PC-3 (cell line): Measurements from ENCODE around the gene IL7R. TPM values are rescaled to one million over a fixed set of nuclear protein-coding genes. Genes with fewer than 3 reads are reported as not detected.

Experiments used
- ATAC-seq: fragments of 200-7000 bp; cut with Tn5 transposase; 2 replicates; pipeline ENCODE4 v1.9.1; 2020; ENCODE audit warnings: mild to moderate bottlenecking, moderate library complexity
- BruUV-seq: library from RNA; stranded (reverse); fragments of 400-500 nt; replicated peaks from 2 replicates; lab custom pipeline; 2021; lab: Mats Ljungman, UMichigan
- CTCF ChIA-PET: fragments of 300-600 bp; sonication (Branson Sonifier 250); formaldehyde crosslinking; loops from one replicate; lab custom pipeline; 2022; ENCODE audit warnings: antibody characterized with exemption; lab: Charles Lee
- POLR2A ChIA-PET: fragments of 300-600 bp; sonication (Branson Sonifier 250); formaldehyde crosslinking; loops from one replicate; lab custom pipeline; 2022; ENCODE audit warnings: antibody characterized with exemption; ENCODE audit not compliant: unreplicated experiment; lab: Charles Lee
- DNase-seq: peaks from one replicate; pipeline ENCODE4 v3.0.0-alpha.2; 2015
- H2AFZ ChIP-seq: fragments of 300-600 bp; sonication (generic); 2 replicates; pipeline ENCODE4 v1.6.0; 2016; ENCODE audit warnings: antibody characterized with exemption, low read length
- H3F3A ChIP-seq: fragments of 300-600 bp; sonication (generic); one replicate; pipeline ENCODE4 v1.6.0; 2017; ENCODE audit warnings: antibody characterized with exemption, low read length, control low read depth, mild to moderate bottlenecking; ENCODE audit not compliant: unreplicated experiment
- H3K27ac ChIP-seq: fragments of 300-600 bp; sonication (generic); 2 replicates; pipeline ENCODE4 v1.5.1; 2016; ENCODE audit warnings: mild to moderate bottlenecking, low read length
- H3K27me3 ChIP-seq: fragments of 300-600 bp; sonication (generic); 2 replicates; pipeline ENCODE4 v1.6.1; 2016; ENCODE audit warnings: low read length, mixed read lengths
- H3K36me3 ChIP-seq: fragments of 300-600 bp; sonication (generic); 2 replicates; pipeline ENCODE4 v1.6.1; 2016; ENCODE audit warnings: low read depth, mixed run types, low read length, mixed read lengths
- H3K4me1 ChIP-seq: fragments of 300-600 bp; sonication (generic); 2 replicates; pipeline ENCODE4 v1.5.1; 2016; ENCODE audit warnings: low read length; ENCODE audit not compliant: insufficient read depth
- H3K4me2 ChIP-seq: fragments of 300-600 bp; sonication (generic); 2 replicates; pipeline ENCODE4 v1.6.0; 2016; ENCODE audit warnings: low read length
- H3K4me3 ChIP-seq: fragments of 300-600 bp; sonication (generic); 2 replicates; pipeline ENCODE4 v1.5.1; 2016; ENCODE audit warnings: mild to moderate bottlenecking, low read length, mixed read lengths
- H3K79me2 ChIP-seq: fragments of 300-600 bp; sonication (generic); 2 replicates; pipeline ENCODE4 v1.6.1; 2017; ENCODE audit warnings: low read length, mixed read lengths
- H3K9ac ChIP-seq: fragments of 300-600 bp; sonication (generic); 2 replicates; pipeline ENCODE4 v1.6.0; 2016; ENCODE audit warnings: mild to moderate bottlenecking, low read length
- H3K9me2 ChIP-seq: fragments of 300-600 bp; sonication (generic); replicated peaks from 2 replicates; pipeline ENCODE4 v1.6.1; 2016; ENCODE audit warnings: mixed run types, low read length, mixed read lengths
- H3K9me3 ChIP-seq: fragments of 300-600 bp; sonication (generic); 2 replicates; pipeline ENCODE4 v1.6.1; 2016; ENCODE audit warnings: low read length, mixed read lengths
- H4K20me1 ChIP-seq: fragments of 300-600 bp; sonication (generic); 2 replicates; pipeline ENCODE4 v1.6.1; 2016; ENCODE audit warnings: low read length, mixed read lengths
- CTCF ChIP-seq: fragments of 300-600 bp; sonication (generic); conservative IDR thresholded peaks from 2 replicates; pipeline ENCODE4 v1.5.1; 2017; ENCODE audit warnings: antibody characterized with exemption, low read depth, mild to moderate bottlenecking, low read length
- EZH2 ChIP-seq: fragments of 300-600 bp; sonication (generic); IDR thresholded peaks from one replicate; pipeline ENCODE4 v1.6.1; 2017; ENCODE audit warnings: antibody characterized with exemption, mild to moderate bottlenecking, low read length; ENCODE audit not compliant: unreplicated experiment
- EZH2phosphoT487 ChIP-seq: fragments of 300-600 bp; sonication (generic); IDR thresholded peaks from 2 replicates; pipeline ENCODE4 v1.6.1; 2018; ENCODE audit warnings: mild to moderate bottlenecking, antibody characterized with exemption, low read length, borderline replicate concordance
- intact Hi-C: fragments of 100-400 bp; cut with micrococcal nuclease; formaldehyde crosslinking; loops from 2 replicates; pipeline ENCODE4 v1.9.0; 2023
- total RNA-seq: library from RNA; depleted of rRNA; stranded (reverse); fragments of >200 nt; gene quantifications from 2 replicates; pipeline ENCODE4 v1.2.3, GENCODE V29; 2014

The IL7R gene
- total RNA-seq, 1 experiment from 2014 or later, result 7.4 TPM

GRCh38 chr5:35850967-35851680 is 5.6 kb upstream of the IL7R start:
- peaks cover 30% of the 10 kb centered on the region for H3K4me1 ChIP-seq
- peak overlapping the region; percentile 71 for H3K4me2 ChIP-seq
- peak overlapping the region; percentile 58; the same call in 1 of the 2 replicates for H3K4me3 ChIP-seq
- BruUV-seq, result no TSS peak
- no peak for TF ChIP-seq EZH2
- no peak for TF ChIP-seq CTCF
- no peak for TF ChIP-seq EZH2phosphoT487
- no peak overlapping the region for H3K9ac ChIP-seq
- peaks cover 2% of the 10 kb centered on the region; the same call in 1 of the 2 replicates for H3K36me3 ChIP-seq
- peak overlapping the region; percentile 76 for H2AFZ ChIP-seq
- H3K27me3 ChIP-seq, result no peaks in the 10 kb centered on the region
- ATAC-seq, result peak; percentile 48
- POLR2A ChIA-PET, result interaction anchor here (0.6 to 0.7 kb wide), 2 partner anchors 110 to 1818 kb away, joined by 3 read pairs; no protein-coding TSS in a partner anchor
- H3F3A ChIP-seq, result peaks cover 7% of the 10 kb centered on the region
- peaks cover 12% of the 10 kb centered on the region for H3K9me3 ChIP-seq
- no peak overlapping the region for H3K27ac ChIP-seq
- CTCF ChIA-PET, result no interaction called here
- H4K20me1 ChIP-seq, result no peaks in the 10 kb centered on the region
- no peaks in the 10 kb centered on the region for H3K79me2 ChIP-seq
- no peaks in the 10 kb centered on the region for H3K9me2 ChIP-seq
- peak; percentile 54 for DNase-seq
- intact Hi-C loops, result no loop called here

GRCh38 chr5:35852084-35852734 is 4.5 kb upstream of the IL7R start:
- peaks cover under 1% of the 10 kb centered on the region; the same call in 1 of the 2 replicates for H3K36me3 ChIP-seq
- intact Hi-C loops, result no loop called here
- H3K4me3 ChIP-seq, result no peak overlapping the region
- peaks cover 41% of the 10 kb centered on the region for H3K4me1 ChIP-seq
- CTCF ChIA-PET, result no interaction called here
- no peak for ATAC-seq
- BruUV-seq, result no TSS peak
- H3K9me3 ChIP-seq, result peaks cover 7% of the 10 kb centered on the region
- no peaks in the 10 kb centered on the region for H3K79me2 ChIP-seq
- no peak overlapping the region for H3K9ac ChIP-seq
- no peak overlapping the region for H3K4me2 ChIP-seq
- TF ChIP-seq EZH2, result no peak
- no peak for TF ChIP-seq EZH2phosphoT487
- TF ChIP-seq CTCF, result peak; percentile 24
- H2AFZ ChIP-seq, result 0 out of 2 replicates have a peak overlapping the region, but pooled peaks have one; percentile 8
- no peaks in the 10 kb centered on the region for H3K9me2 ChIP-seq
- no peaks in the 10 kb centered on the region for H3K27me3 ChIP-seq
- no peaks in the 10 kb centered on the region for H4K20me1 ChIP-seq
- POLR2A ChIA-PET, result interaction anchor here (0.6 kb wide), 1 partner anchor 111 kb away, joined by 3 read pairs; no protein-coding TSS in a partner anchor
- no peak overlapping the region for H3K27ac ChIP-seq
- peaks cover 7% of the 10 kb centered on the region for H3F3A ChIP-seq
- peak; percentile 22 for DNase-seq
